ENCODE data around the gene RRP15.

The RRP15 gene

DNA sequence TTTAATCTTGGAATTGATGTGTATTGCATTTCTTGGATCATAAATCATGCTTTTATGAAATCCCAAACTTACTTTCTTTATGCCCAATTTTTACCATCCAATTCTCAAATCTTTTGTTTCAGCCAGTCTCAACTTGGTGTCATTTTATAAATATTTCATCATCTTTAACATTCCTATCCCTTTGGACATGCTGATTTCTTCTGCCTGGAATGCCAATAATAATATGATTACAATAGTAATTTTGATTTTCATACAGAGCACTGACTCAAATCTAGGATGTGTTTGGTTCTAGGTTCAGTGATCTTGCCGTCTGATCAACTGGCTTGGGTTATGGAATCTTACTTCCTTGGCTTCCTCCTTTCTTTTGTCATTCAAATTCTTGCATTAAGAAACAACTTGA is 12.8 kb downstream of the RRP15 start:
- Histone ChIP-seq H3K27ac (ENCODE audit: low read depth, low read length) (no peak overlapping the region), H3K4me3 (ENCODE audit: low read depth in 1 of 2, low read length in 2 of 2) (no peak overlapping the region), H3K4me1 (ENCODE audit: insufficient read depth, low read length) (no peaks in the 10 kb centered on the region), H3K9me3 (ENCODE audit: low read length) (no peaks in the 10 kb centered on the region), H3K27me3 (ENCODE audit: control insufficient read depth in 1 of 2, insufficient read depth in 2 of 2, low read length in 2 of 2) (no peaks in the 10 kb centered on the region), H3K9ac (ENCODE audit: low read length) (no peak overlapping the region), H3K36me3 (ENCODE audit: insufficient read depth, low read length) (peaks cover 10% of the 10 kb centered on the region)

DNA sequence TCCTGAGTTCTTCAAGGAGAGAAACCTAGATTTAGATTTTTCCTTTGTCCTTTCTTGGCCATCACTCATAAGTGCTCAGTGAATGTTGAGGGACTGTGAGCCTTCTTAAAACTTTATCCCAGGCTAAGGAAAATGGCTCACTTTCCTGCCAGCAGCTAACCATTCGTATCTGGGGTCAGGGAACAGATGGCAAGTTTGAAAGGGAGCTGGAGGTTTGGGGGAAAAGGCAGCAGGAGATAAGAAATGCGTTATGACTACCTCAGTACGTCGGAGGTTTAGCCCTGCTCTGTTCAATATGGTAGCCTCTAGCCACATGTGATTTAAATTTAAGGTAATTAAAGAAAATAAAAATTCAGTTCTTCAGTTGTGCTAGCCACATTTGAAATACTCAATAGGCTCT is 13.3 kb downstream of the RRP15 start:
- Histone ChIP-seq H3K27me3 (ENCODE audit: control insufficient read depth in 1 of 2, insufficient read depth in 2 of 2, low read length in 2 of 2) (no peaks in the 10 kb centered on the region), H3K4me3 (ENCODE audit: low read depth in 1 of 2, low read length in 2 of 2) (no peak overlapping the region), H3K9ac (ENCODE audit: low read length) (no peak overlapping the region), H3K4me1 (ENCODE audit: insufficient read depth, low read length) (no peaks in the 10 kb centered on the region), H3K36me3 (ENCODE audit: insufficient read depth, low read length) (peaks cover 10% of the 10 kb centered on the region), H3K9me3 (ENCODE audit: low read length) (no peaks in the 10 kb centered on the region), H3K27ac (ENCODE audit: low read depth, low read length) (no peak overlapping the region)

DNA sequence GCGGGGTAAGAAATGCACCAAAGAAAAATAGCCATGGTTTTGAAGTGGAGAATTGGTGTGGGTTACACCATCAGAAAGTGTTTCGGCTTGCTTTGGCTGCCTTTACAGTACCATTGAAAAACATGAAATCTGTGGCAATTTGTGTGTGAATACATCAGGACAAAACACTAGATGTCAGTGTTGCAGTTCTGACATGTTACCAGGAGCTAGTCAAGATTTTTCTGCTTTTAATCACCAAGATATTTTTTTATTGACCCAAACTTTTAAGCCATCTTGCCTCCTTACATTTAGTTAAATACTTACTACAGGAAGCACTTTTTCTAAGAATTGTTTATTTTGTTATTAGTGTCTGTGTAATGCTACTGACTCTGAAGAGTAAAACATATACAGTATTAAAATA is 14.3 kb downstream of the RRP15 start:
- Histone ChIP-seq H3K4me3 (ENCODE audit: low read depth in 1 of 2, low read length in 2 of 2) (no peak overlapping the region), H3K27ac (ENCODE audit: low read depth, low read length) (no peak overlapping the region)

DNA sequence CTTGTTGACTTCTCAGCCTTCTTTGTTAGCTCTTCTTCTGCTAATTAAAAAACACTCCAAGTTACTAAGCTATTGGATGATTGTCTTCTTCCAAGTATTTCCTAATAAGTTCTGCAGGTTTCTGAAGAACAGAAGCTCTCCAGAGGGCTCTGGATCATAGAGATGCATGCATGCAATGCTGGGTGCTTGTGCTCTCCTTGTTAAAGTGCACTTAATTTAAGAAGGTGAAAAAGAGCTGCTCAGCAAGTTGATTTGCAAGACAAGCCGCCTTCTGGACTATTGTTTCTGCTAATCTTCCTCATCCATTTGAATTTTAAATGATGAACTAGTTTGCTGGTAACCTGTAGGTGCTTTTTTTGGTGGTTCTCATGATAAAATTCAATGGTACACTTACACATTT is 16.1 kb downstream of the RRP15 start:
- peaks cover 13% of the 10 kb centered on the region for H3K36me3 ChIP-seq (ENCODE audit: insufficient read depth, low read length)
- no peaks in the 10 kb centered on the region for H3K27me3 ChIP-seq (ENCODE audit: control insufficient read depth in 1 of 2, insufficient read depth in 2 of 2, low read length in 2 of 2)
- no peak overlapping the region for H3K27ac ChIP-seq (ENCODE audit: low read depth, low read length)
- H3K9me3 ChIP-seq (ENCODE audit: low read length), result no peaks in the 10 kb centered on the region
- no peak overlapping the region for H3K9ac ChIP-seq (ENCODE audit: low read length)
- H3K4me3 ChIP-seq (ENCODE audit: low read depth in 1 of 2, low read length in 2 of 2), result no peak overlapping the region
- no peaks in the 10 kb centered on the region for H3K4me1 ChIP-seq (ENCODE audit: insufficient read depth, low read length)

More for the DNA sequence above, 14.3 kb downstream of the RRP15 start:
- H3K27me3 ChIP-seq (ENCODE audit: control insufficient read depth in 1 of 2, insufficient read depth in 2 of 2, low read length in 2 of 2), result no peaks in the 10 kb centered on the region
- H3K36me3 ChIP-seq (ENCODE audit: insufficient read depth, low read length), result peaks cover 7% of the 10 kb centered on the region
- H3K9ac ChIP-seq (ENCODE audit: low read length), result no peak overlapping the region
- no peaks in the 10 kb centered on the region for H3K9me3 ChIP-seq (ENCODE audit: low read length)
- H3K4me1 ChIP-seq (ENCODE audit: insufficient read depth, low read length), result no peaks in the 10 kb centered on the region

DNA sequence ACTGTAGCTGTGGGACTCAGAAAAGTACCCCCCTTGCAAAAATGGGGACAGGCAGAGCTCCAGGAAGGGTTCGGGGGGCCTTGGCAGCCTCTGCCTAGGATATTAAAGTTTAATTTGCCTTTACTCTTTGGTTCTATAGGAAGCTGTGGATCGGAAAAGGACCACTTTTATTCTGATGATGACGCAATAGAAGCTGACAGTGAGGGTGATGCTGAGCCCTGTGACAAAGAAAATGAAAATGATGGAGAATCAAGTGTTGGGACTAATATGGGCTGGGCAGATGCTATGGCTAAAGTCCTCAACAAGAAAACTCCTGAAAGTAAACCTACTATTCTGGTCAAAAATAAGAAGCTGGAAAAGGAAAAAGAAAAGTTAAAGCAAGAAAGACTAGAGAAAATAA is 17.1 kb downstream of the RRP15 start:
- H3K27ac ChIP-seq (ENCODE audit: low read depth, low read length), result no peak overlapping the region
- no peaks in the 10 kb centered on the region for H3K27me3 ChIP-seq (ENCODE audit: control insufficient read depth in 1 of 2, insufficient read depth in 2 of 2, low read length in 2 of 2)
- no peaks in the 10 kb centered on the region for H3K9me3 ChIP-seq (ENCODE audit: low read length)
- H3K4me3 ChIP-seq (ENCODE audit: low read depth in 1 of 2, low read length in 2 of 2), result no peak overlapping the region
- no peaks in the 10 kb centered on the region for H3K4me1 ChIP-seq (ENCODE audit: insufficient read depth, low read length)
- peaks cover 13% of the 10 kb centered on the region for H3K36me3 ChIP-seq (ENCODE audit: insufficient read depth, low read length)
- no peak overlapping the region for H3K9ac ChIP-seq (ENCODE audit: low read length)

DNA sequence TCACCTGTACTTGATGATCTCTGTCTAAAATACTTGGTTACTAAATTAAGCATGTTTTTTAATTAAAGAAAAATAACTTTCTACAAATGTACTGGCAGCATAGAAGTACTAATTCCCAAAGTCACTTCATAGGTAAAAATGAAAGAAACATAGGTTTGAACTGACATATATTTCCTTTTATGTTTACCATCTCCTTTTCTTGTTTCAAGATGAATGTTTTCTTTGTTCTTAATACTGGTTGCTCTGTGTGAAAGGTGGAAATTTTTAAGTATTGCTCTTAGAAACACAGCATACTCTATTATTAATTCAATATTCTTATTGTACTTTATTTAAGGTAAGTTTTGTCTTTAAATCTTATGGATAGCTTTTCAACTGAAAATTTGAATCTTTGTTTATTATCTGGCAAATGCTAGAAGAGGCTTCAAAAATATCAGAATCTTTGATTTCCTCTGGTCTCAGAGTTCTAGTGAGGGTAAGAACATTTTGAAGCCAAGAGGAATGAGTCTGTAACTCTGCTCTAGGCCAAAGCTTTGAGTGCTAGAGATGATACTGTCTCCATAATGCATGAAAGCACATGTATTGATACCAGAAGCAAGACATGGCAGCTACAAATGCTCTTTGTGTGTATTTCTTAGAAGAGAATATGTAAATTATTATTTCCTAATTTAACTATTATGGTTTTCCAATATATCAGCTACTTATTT is 18.2 kb downstream of the RRP15 start:
- H3K4me1 ChIP-seq (ENCODE audit: insufficient read depth, low read length), result no peaks in the 10 kb centered on the region
- no peak overlapping the region for H3K4me3 ChIP-seq (ENCODE audit: low read depth in 1 of 2, low read length in 2 of 2)
- no peaks in the 10 kb centered on the region for H3K9me3 ChIP-seq (ENCODE audit: low read length)
- H3K36me3 ChIP-seq (ENCODE audit: insufficient read depth, low read length), result peaks cover 13% of the 10 kb centered on the region
- H3K27me3 ChIP-seq (ENCODE audit: control insufficient read depth in 1 of 2, insufficient read depth in 2 of 2, low read length in 2 of 2), result no peaks in the 10 kb centered on the region
- H3K27ac ChIP-seq (ENCODE audit: low read depth, low read length), result no peak overlapping the region
- no peak overlapping the region for H3K9ac ChIP-seq (ENCODE audit: low read length)

DNA sequence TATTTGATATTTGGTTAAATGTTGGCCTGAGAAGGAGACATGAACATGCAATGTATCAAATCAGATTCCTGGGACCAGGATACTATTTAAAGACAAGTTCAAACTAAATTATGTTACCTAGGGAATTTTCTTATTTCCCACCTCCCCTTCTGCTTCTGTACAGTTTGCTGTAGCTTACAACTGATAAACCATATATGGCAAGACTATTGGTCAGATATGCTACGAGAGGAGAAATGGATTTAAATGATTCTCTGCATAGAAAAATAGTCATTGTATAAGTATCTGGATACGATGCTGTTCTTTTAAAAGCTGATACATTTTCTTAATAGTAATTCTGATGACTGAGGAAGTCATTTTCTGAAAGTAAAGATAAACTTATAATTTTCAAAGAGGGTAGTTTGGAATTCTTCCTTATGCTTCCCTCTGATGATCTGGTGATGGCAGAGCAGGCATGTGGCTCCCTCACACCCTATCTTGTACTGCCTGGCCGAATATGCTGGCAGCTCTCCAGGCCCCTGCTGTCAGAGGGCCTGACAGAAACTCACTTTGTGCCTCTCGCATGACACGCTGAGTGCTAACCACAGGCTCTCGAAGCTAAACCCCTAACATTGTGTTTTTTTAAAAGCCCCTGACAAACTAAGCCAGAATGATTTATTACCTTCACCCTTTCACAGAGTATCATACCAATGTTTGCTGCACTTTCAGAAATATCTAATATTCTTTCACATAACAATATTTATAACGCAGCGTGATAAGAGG is 19.4 kb downstream of the RRP15 start:
- H3K9me3 ChIP-seq (ENCODE audit: low read length), result no peaks in the 10 kb centered on the region
- peaks cover 13% of the 10 kb centered on the region for H3K36me3 ChIP-seq (ENCODE audit: insufficient read depth, low read length)
- H3K27ac ChIP-seq (ENCODE audit: low read depth, low read length), result no peak overlapping the region
- no peak overlapping the region for H3K9ac ChIP-seq (ENCODE audit: low read length)
- H3K4me1 ChIP-seq (ENCODE audit: insufficient read depth, low read length), result no peaks in the 10 kb centered on the region
- no peaks in the 10 kb centered on the region for H3K27me3 ChIP-seq (ENCODE audit: control insufficient read depth in 1 of 2, insufficient read depth in 2 of 2, low read length in 2 of 2)
- no peak overlapping the region for H3K4me3 ChIP-seq (ENCODE audit: low read depth in 1 of 2, low read length in 2 of 2)

DNA sequence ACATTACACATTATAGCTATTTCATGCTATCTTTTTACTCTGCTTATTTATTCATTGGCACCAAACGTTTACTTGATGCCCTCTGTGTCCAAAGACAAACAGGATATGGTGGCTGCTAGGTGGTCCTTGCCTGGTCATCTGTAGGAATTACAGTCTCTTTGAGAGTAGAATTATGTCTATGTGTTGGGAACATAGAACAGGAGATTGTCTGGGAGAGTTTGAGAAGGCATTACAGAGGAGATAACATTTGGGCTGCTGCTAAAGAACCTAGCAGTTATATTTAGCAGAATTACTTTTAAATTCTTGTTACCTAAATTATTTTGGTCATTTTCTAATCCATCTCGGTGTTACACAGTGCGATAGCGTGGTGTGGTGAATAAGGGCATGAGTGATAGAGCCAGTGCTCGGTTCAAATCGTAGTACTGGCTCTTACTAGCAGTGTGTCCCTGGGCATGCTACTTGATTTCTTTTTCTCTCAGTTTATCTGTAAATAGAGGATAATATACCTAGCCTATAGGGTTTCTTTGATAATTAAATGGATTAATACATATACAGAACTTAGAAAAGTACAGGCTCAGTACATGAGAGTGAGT is 20.5 kb downstream of the RRP15 start:
- Histone ChIP-seq H3K4me1 (ENCODE audit: insufficient read depth, low read length) (no peaks in the 10 kb centered on the region), H3K36me3 (ENCODE audit: insufficient read depth, low read length) (peaks cover 13% of the 10 kb centered on the region), H3K27ac (ENCODE audit: low read depth, low read length) (no peak overlapping the region), H3K9ac (ENCODE audit: low read length) (no peak overlapping the region), H3K9me3 (ENCODE audit: low read length) (no peaks in the 10 kb centered on the region), H3K4me3 (ENCODE audit: low read depth in 1 of 2, low read length in 2 of 2) (no peak overlapping the region), H3K27me3 (ENCODE audit: control insufficient read depth in 1 of 2, insufficient read depth in 2 of 2, low read length in 2 of 2) (no peaks in the 10 kb centered on the region)

DNA sequence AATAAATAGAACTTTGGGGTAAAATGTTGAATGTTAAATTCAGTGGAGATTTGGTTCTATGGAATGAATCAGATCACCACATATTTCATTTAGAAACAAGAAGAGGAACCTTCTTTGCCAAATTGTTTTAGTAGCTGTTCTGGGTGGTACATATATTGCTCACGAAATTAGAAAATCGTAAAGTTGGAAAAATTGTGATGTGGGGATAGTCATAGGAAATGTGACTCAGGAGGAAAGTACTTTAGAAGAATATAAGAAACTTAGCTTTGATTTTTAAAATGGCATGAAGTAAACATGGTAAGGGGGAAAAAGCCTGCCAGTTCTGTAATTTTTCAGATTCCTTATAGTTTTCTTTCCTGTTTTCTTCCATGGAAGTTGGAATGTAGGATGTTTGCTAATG is 27.4 kb downstream of the RRP15 start:
- H3K4me3 ChIP-seq (ENCODE audit: low read depth in 1 of 2, low read length in 2 of 2), result no peak overlapping the region
- H3K9ac ChIP-seq (ENCODE audit: low read length), result no peak overlapping the region
- H3K27me3 ChIP-seq (ENCODE audit: control insufficient read depth in 1 of 2, insufficient read depth in 2 of 2, low read length in 2 of 2), result no peaks in the 10 kb centered on the region
- H3K9me3 ChIP-seq (ENCODE audit: low read length), result no peaks in the 10 kb centered on the region
- no peaks in the 10 kb centered on the region for H3K36me3 ChIP-seq (ENCODE audit: insufficient read depth, low read length)
- no peak overlapping the region for H3K27ac ChIP-seq (ENCODE audit: low read depth, low read length)
- no peaks in the 10 kb centered on the region for H3K4me1 ChIP-seq (ENCODE audit: insufficient read depth, low read length)

DNA sequence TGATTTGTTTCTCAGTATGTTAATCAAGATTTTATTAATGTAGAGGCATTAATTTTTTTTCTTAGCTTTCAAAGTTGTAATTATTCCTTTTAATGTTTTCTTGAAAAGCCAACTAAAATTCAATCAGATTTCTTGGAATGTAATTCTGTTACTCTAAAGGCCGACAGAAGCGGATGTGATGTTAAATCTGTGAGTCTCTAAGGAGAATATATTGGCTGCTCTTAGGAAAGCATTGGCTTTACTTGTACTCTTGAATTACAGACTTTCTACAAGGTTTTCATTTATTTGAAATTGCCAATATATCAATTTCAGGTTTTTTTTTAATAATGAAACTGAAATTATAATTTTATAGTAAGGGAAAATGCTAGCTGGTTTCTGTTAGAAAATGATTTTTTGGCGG is 29.2 kb downstream of the RRP15 start:
- Histone ChIP-seq H3K4me1 (ENCODE audit: insufficient read depth, low read length) (no peaks in the 10 kb centered on the region), H3K4me3 (ENCODE audit: low read depth in 1 of 2, low read length in 2 of 2) (no peak overlapping the region), H3K9me3 (ENCODE audit: low read length) (no peaks in the 10 kb centered on the region), H3K27ac (ENCODE audit: low read depth, low read length) (no peak overlapping the region), H3K36me3 (ENCODE audit: insufficient read depth, low read length) (no peaks in the 10 kb centered on the region), H3K27me3 (ENCODE audit: control insufficient read depth in 1 of 2, insufficient read depth in 2 of 2, low read length in 2 of 2) (no peaks in the 10 kb centered on the region), H3K9ac (ENCODE audit: low read length) (no peak overlapping the region)

DNA sequence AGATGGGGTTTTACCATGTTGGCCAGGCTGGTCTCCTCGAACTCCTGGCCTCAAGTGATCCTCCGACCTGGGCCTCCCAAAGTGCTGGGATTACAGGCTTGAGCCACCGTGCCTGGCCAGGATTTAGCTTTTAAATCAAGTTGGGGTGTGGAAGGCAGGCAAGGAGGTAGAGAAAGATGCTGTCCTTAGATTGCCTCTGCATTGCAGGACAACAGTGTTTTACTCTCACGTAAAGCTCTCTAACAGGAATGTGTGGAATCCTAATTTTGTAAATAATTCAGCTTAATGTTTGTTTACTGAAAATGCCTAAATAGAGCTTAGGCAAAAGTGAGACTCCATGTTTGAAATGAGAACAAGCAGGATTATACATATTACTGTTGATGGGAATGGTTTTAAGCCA is 30.5 kb downstream of the RRP15 start:
- H3K27me3 ChIP-seq (ENCODE audit: control insufficient read depth in 1 of 2, insufficient read depth in 2 of 2, low read length in 2 of 2), result no peaks in the 10 kb centered on the region
- H3K9me3 ChIP-seq (ENCODE audit: low read length), result no peaks in the 10 kb centered on the region
- no peak overlapping the region for H3K27ac ChIP-seq (ENCODE audit: low read depth, low read length)

More for the DNA sequence above, 30.5 kb downstream of the RRP15 start:
- H3K4me1 ChIP-seq (ENCODE audit: insufficient read depth, low read length), result no peaks in the 10 kb centered on the region
- H3K4me3 ChIP-seq (ENCODE audit: low read depth in 1 of 2, low read length in 2 of 2), result no peak overlapping the region
- H3K36me3 ChIP-seq (ENCODE audit: insufficient read depth, low read length), result no peaks in the 10 kb centered on the region
- no peak overlapping the region for H3K9ac ChIP-seq (ENCODE audit: low read length)
